GM12801 (cell line): ENCODE measurements around the gene ZNF546.

Source experiments
- CTCF ChIP-seq: IDR thresholded peaks from one replicate; pipeline ENCODE4 v1.5.1; 2011; ENCODE audit warnings: control low read depth; ENCODE audit not compliant: insufficient read length; ENCODE audit errors: extremely low read depth

ZNF546 gene

GRCh38 chr19:39994361-39994760 lies 2.5 kb upstream of the ZNF546 start:
- TF ChIP-seq CTCF, result no peak

- no peak for TF ChIP-seq CTCF
These were observed 1.1 kb upstream of the ZNF546 start for GRCh38 chr19:39995794-39996193.

- no peak for TF ChIP-seq CTCF
These were observed 546 bp upstream of the ZNF546 start for GRCh38 chr19:39996218-39996810.

GRCh38 chr19:39997638-39998216 lies 867 bp downstream of the ZNF546 start:
- TF ChIP-seq CTCF, result no peak

- TF ChIP-seq CTCF, result no peak
These were observed 1.6 kb downstream of the ZNF546 start for GRCh38 chr19:39998501-39998900.

- no peak for TF ChIP-seq CTCF
These were observed 8.9 kb downstream of the ZNF546 start for GRCh38 chr19:40005691-40006272.

GRCh38 chr19:40006273-40006691 lies 9.4 kb downstream of the ZNF546 start:
- TF ChIP-seq CTCF, result no peak
